SK-N-SH (cell line): ENCODE measurements around the gene TFAP2C.

ENCODE experiments used
- EP300 ChIP-seq, 2 experiments: IDR thresholded peaks; 2 replicates each; pipeline versions ENCODE4 v1.4.0 to v1.6.1; 2012; ENCODE audit warnings: borderline replicate concordance in 1 of 2, low read depth in 1 of 2, low read length in 1 of 2
- POLR2AphosphoS5 ChIP-seq: IDR thresholded peaks from 2 replicates; pipeline ENCODE4 v1.6.1; 2012; ENCODE audit warnings: low read depth, low read length
- SMC3 ChIP-seq: IDR thresholded peaks from 2 replicates; pipeline ENCODE4 v1.6.1; 2012; ENCODE audit warnings: low read depth, low read length, improper control_type of control experiment
- TAF1 ChIP-seq: IDR thresholded peaks from 2 replicates; pipeline ENCODE4 v1.6.1; 2012; ENCODE audit warnings: low read depth, mild to moderate bottlenecking, low read length, moderate library complexity, borderline replicate concordance
- TF ChIP-seq, protein P1 (sequence below): fragments of 150-350 bp; IDR thresholded peaks from 2 replicates; pipeline ENCODE4 v1.6.1; 2017; ENCODE audit warnings: antibody characterized with exemption, low read length, low read depth, borderline replicate concordance

DNA sequence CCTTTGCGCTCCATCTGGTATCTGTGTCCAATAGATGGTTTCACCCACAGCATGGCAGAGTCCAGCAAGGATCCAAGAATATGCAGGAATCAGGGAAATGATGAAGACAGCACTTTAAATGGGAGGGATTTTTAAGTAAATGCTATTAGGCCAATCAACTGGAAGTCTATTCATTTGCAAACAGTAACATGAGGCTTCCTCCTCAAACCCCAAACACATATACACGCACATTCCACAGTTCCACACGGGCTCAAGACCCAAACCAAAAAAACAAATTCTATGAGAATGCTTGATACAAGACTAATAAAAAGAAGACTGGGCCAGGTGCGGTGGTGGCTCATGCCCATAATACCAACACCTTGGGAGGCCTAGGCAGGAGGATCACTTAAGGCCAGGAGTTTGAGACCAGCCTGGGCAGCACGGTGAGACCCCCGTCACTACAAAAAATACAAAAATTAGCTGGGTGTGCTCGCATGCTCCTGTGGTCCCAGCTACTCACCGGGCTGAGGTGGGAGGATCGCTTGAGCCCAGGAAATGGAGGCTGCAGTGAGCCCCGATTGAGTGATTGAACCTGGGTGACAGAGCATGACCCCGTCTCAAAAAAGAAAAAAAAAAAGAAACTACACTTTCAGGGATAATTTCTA is 21.9 kb upstream of the TFAP2C start:
- TF ChIP-seq TAF1 (no peak), EP300 (IDR thresholded peaks at IDR 0.05; ENCODE audit: borderline replicate concordance in 1 of 2, low read depth in 1 of 2, low read length in 1 of 2) (no peak), SMC3 (no peak), POLR2AphosphoS5 (no peak)
- TF ChIP-seq, protein P1, sequence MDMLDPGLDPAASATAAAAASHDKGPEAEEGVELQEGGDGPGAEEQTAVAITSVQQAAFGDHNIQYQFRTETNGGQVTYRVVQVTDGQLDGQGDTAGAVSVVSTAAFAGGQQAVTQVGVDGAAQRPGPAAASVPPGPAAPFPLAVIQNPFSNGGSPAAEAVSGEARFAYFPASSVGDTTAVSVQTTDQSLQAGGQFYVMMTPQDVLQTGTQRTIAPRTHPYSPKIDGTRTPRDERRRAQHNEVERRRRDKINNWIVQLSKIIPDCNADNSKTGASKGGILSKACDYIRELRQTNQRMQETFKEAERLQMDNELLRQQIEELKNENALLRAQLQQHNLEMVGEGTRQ, result no peak
